ENCODE data around the gene CREB5.

Gene CREB5

DNA sequence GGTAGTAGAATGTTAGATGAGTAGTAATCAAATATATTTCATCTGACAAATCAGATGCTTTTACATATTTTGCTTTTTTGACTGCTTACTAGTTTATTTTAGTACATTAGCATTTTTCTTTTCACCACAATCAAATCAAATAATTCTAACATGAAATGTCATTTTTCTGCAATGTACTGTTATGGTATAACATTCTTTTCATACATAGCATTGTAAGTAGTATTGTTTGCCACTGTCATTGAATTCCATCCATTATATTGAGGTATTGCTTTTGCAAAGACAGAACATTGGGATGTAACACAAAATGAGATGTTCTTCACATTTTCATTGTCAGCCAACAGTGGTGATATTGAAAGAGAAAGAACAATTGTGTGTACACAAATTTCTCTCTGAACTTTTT is 438.4 kb downstream of the CREB5 start:
- TF ChIP-seq SIN3A (IDR thresholded peaks at IDR 0.05; ENCODE audit: borderline replicate concordance, insufficient read depth, low read length) (no peak), TAF1 (IDR thresholded peaks at IDR 0.05; ENCODE audit: borderline replicate concordance, insufficient read depth, low read length) (no peak), POLR2AphosphoS5 (IDR thresholded peaks at IDR 0.05; ENCODE audit: low read depth, low read length) (no peak), FOXP2 (optimal IDR thresholded peaks at IDR 0.05; ENCODE audit: borderline replicate concordance, extremely low read depth, extremely low read length, insufficient read depth) (no peak)
- TF ChIP-seq, protein P1, sequence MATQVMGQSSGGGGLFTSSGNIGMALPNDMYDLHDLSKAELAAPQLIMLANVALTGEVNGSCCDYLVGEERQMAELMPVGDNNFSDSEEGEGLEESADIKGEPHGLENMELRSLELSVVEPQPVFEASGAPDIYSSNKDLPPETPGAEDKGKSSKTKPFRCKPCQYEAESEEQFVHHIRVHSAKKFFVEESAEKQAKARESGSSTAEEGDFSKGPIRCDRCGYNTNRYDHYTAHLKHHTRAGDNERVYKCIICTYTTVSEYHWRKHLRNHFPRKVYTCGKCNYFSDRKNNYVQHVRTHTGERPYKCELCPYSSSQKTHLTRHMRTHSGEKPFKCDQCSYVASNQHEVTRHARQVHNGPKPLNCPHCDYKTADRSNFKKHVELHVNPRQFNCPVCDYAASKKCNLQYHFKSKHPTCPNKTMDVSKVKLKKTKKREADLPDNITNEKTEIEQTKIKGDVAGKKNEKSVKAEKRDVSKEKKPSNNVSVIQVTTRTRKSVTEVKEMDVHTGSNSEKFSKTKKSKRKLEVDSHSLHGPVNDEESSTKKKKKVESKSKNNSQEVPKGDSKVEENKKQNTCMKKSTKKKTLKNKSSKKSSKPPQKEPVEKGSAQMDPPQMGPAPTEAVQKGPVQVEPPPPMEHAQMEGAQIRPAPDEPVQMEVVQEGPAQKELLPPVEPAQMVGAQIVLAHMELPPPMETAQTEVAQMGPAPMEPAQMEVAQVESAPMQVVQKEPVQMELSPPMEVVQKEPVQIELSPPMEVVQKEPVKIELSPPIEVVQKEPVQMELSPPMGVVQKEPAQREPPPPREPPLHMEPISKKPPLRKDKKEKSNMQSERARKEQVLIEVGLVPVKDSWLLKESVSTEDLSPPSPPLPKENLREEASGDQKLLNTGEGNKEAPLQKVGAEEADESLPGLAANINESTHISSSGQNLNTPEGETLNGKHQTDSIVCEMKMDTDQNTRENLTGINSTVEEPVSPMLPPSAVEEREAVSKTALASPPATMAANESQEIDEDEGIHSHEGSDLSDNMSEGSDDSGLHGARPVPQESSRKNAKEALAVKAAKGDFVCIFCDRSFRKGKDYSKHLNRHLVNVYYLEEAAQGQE (IDR thresholded peaks at IDR 0.05; ENCODE audit: insufficient read depth in 1 of 2, low read depth in 2 of 2, low read length in 2 of 2) = no peak

DNA sequence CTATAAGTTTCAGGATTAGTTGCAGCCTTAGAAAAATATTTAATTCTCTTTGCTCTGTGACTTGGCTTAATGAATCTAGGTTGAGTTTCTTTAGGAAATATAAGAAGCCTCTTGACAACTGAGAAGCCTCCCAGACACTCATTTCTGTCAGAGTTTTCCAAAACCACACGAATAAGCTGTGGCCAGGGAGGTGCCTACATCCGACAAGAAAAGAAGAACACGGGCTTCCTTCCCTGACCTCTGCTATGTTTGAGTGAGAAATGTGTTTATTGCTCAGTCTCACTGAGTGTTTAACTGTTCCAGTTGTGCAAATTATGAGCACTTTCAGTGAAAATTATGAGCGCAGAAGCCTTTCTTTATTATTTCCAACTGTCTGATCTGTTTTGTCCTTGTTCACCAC is 440.8 kb downstream of the CREB5 start:
- TF ChIP-seq SIN3A (IDR thresholded peaks at IDR 0.05; ENCODE audit: borderline replicate concordance, insufficient read depth, low read length) = no peak
- TF ChIP-seq, protein P1 (IDR thresholded peaks at IDR 0.05; ENCODE audit: insufficient read depth in 1 of 2, low read depth in 2 of 2, low read length in 2 of 2) = no peak
- TF ChIP-seq POLR2AphosphoS5 (IDR thresholded peaks at IDR 0.05; ENCODE audit: low read depth, low read length) = no peak
- no peak for TF ChIP-seq TAF1 (IDR thresholded peaks at IDR 0.05; ENCODE audit: borderline replicate concordance, insufficient read depth, low read length)
- no peak for TF ChIP-seq FOXP2 (optimal IDR thresholded peaks at IDR 0.05; ENCODE audit: borderline replicate concordance, extremely low read depth, extremely low read length, insufficient read depth)

DNA sequence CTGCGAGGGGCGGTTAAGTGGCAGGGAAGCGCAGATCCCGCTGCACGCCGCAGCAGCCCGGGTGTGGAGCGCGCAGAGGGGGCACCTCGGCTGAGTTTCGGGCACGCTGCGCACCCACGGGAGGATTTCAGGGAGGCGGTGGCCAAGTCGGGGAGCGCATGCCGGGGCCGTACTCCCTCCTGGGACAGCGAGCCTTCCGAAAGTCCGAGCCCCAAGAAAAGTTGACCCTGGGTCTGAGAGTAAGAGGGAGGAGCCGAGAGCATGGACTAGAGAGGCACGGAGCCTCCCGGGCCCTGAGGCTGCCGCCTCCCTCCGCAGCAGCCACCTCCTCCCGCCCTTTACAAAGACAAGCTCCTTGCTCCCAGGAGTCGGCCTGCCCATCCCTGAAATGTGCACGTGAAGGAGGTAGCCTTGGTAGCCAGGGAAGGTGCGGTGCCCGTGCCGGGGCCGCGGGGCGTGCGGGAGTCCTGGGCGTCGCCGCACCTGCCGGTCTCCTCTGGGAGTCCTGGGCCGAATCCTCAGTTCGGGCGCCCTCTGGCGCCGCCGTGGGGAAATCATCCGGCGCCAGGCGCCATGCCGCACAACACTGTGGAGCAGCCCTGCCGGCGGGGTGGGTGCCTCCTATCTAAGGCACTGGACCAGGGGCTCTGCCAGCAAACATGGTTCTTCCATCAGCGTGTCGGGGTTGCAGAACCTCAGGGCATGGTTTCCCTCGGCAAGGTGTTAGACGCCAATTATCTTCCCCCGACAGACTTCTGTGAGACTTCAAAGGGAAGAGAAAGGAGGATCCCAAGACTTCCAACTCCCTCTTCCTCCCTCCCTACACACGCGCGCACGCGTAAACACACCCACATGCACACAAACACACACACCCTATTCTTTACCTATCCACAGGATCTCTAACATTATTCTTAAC is 441.8 kb downstream of the CREB5 start:
- TF ChIP-seq POLR2AphosphoS5 (IDR thresholded peaks at IDR 0.05; ENCODE audit: low read depth, low read length) = no peak
- peak; percentile 76 for TF ChIP-seq FOXP2 (optimal IDR thresholded peaks at IDR 0.05; ENCODE audit: borderline replicate concordance, extremely low read depth, extremely low read length, insufficient read depth)

- TF ChIP-seq, protein P1 (IDR thresholded peaks at IDR 0.05; ENCODE audit: insufficient read depth in 1 of 2, low read depth in 2 of 2, low read length in 2 of 2) = no peak
- TF ChIP-seq FOXP2 (optimal IDR thresholded peaks at IDR 0.05; ENCODE audit: borderline replicate concordance, extremely low read depth, extremely low read length, insufficient read depth) (no peak), TAF1 (IDR thresholded peaks at IDR 0.05; ENCODE audit: borderline replicate concordance, insufficient read depth, low read length) (no peak), POLR2AphosphoS5 (IDR thresholded peaks at IDR 0.05; ENCODE audit: low read depth, low read length) (no peak), SIN3A (IDR thresholded peaks at IDR 0.05; ENCODE audit: borderline replicate concordance, insufficient read depth, low read length) (no peak)
These were observed 442.4 kb downstream of the CREB5 start for GRCh38 chr7:28854750-28855074.

DNA sequence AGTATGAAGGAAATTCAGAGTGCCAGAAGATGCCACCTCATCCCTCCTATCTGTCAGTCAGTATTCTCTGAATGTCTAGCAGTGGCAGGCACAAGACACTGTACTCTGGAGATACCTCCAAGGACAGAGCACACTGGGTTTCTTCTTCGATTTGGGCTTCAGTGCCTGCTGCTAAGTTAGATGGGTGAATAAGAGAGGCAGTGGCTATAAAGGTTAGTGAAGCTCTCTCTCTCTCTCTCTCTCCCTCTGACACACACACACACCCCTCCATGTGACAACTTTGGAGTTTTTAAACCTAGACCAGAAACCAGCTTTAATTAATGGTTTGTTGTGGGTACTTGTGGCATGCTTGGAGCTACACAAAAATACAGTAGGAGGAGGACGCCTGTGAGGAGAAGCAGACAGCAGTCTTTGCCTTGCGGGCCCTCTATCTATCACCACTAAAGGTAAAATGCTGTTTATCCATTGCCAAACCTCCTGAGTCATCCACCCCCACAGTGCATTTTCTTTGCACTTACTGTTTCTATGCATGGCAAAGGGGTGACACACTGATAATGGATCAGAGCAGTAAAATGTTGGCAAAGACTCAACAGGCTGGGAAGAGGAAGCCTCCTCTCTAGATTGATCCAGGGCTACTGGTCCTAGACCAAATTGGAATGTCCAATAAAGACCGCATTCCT is 443.4 kb downstream of the CREB5 start:
- TF ChIP-seq POLR2AphosphoS5 (IDR thresholded peaks at IDR 0.05; ENCODE audit: low read depth, low read length) (no peak), SIN3A (IDR thresholded peaks at IDR 0.05; ENCODE audit: borderline replicate concordance, insufficient read depth, low read length) (no peak), TAF1 (IDR thresholded peaks at IDR 0.05; ENCODE audit: borderline replicate concordance, insufficient read depth, low read length) (no peak), FOXP2 (optimal IDR thresholded peaks at IDR 0.05; ENCODE audit: borderline replicate concordance, extremely low read depth, extremely low read length, insufficient read depth) (no peak)
- TF ChIP-seq, protein P1 (IDR thresholded peaks at IDR 0.05; ENCODE audit: insufficient read depth in 1 of 2, low read depth in 2 of 2, low read length in 2 of 2) = no peak
